GM11168 (cell line): Measurements from ENCODE around the gene RALGAPA1.
"Not testable (repeated sequence)": the region's sequence is repeated elsewhere in the genome, so short reads cannot be mapped to it uniquely, and the experiment has no call there.

ENCODE experiments used
- in situ Hi-C: fragments of 300-500 bp; cut with MboI; formaldehyde crosslinking; loops from one replicate; pipeline ENCODE4 v1.12.0; 2022; ENCODE audit warnings: low sequenced_read_pairs; ENCODE audit not compliant: unreplicated experiment

RALGAPA1 gene

GRCh38 chr14:35766700-35767082 lies 42.4 kb downstream of the RALGAPA1 start:
- in situ Hi-C loops = no loop called here

- in situ Hi-C loops = no loop called here
These were observed 42.9 kb downstream of the RALGAPA1 start for GRCh38 chr14:35766036-35766699.

GRCh38 chr14:35761922-35762321 lies 47.2 kb downstream of the RALGAPA1 start:
- in situ Hi-C loops = no loop called here

- in situ Hi-C loops = no loop called here
These were observed 49.0 kb downstream of the RALGAPA1 start for GRCh38 chr14:35760143-35760542.

GRCh38 chr14:35758523-35759129 lies 50.5 kb downstream of the RALGAPA1 start:
- in situ Hi-C loops = no loop called here

- in situ Hi-C loops = no loop called here
These were observed 54.4 kb downstream of the RALGAPA1 start for GRCh38 chr14:35754671-35755070.

GRCh38 chr14:35752380-35752779 lies 56.7 kb downstream of the RALGAPA1 start:
- in situ Hi-C loops = no loop called here

GRCh38 chr14:35750202-35750904 lies 58.7 kb downstream of the RALGAPA1 start:
- in situ Hi-C loops = no loop called here

- in situ Hi-C loops = no loop called here
These were observed 61.7 kb downstream of the RALGAPA1 start for GRCh38 chr14:35747379-35747778.

GRCh38 chr14:35742442-35742841 lies 66.7 kb downstream of the RALGAPA1 start:
- in situ Hi-C loops = no loop called here

- in situ Hi-C loops = no loop called here
These were observed 67.1 kb downstream of the RALGAPA1 start for GRCh38 chr14:35742032-35742371.

GRCh38 chr14:35741345-35742031 lies 67.6 kb downstream of the RALGAPA1 start:
- in situ Hi-C loops = no loop called here

- in situ Hi-C loops = no loop called here
These were observed 68.9 kb downstream of the RALGAPA1 start for GRCh38 chr14:35740215-35740614.

GRCh38 chr14:35735163-35735562 lies 73.9 kb downstream of the RALGAPA1 start:
- in situ Hi-C loops = not testable (repeated sequence)

GRCh38 chr14:35733510-35733909 lies 75.6 kb downstream of the RALGAPA1 start:
- in situ Hi-C loops = not testable (repeated sequence)

GRCh38 chr14:35730871-35731270 lies 78.2 kb downstream of the RALGAPA1 start:
- in situ Hi-C loops = no loop called here

GRCh38 chr14:35727764-35728163 lies 81.3 kb downstream of the RALGAPA1 start:
- in situ Hi-C loops = no loop called here

- in situ Hi-C loops = no loop called here
These were observed 83.2 kb downstream of the RALGAPA1 start for GRCh38 chr14:35725930-35726329.

- in situ Hi-C loops = no loop called here
These were observed 94.0 kb downstream of the RALGAPA1 start for GRCh38 chr14:35715079-35715478.

GRCh38 chr14:35712466-35712865 lies 96.6 kb downstream of the RALGAPA1 start:
- in situ Hi-C loops = no loop called here

GRCh38 chr14:35708062-35708461 lies 101.0 kb downstream of the RALGAPA1 start:
- in situ Hi-C loops = no loop called here
